Measurements from ENCODE around the gene PGAM2.

The PGAM2 gene

GRCh38 chr7:44103566-44103922 is 38.2 kb upstream of the PGAM2 start:
- peak overlapping the region; percentile 60 for H3K4me3 ChIP-seq (ENCODE audit: low read depth, low read length)
- in situ Hi-C loops (cut with HindIII; ENCODE audit: low sequenced_read_pairs), result no loop called here
- DNase-seq (ENCODE audit: low read depth), result no peak
- TF ChIP-seq CTCF (IDR thresholded peaks at IDR 0.05; ENCODE audit: low read depth, low read length, missing control alignments), result no peak

- H3K4me3 ChIP-seq (ENCODE audit: low read depth, low read length), result no peak overlapping the region
- no peak for DNase-seq (ENCODE audit: low read depth)
- in situ Hi-C loops (cut with HindIII; ENCODE audit: low sequenced_read_pairs), result no loop called here
- TF ChIP-seq CTCF (IDR thresholded peaks at IDR 0.05; ENCODE audit: low read depth, low read length, missing control alignments), result no peak
Measured at GRCh38 chr7:44102846-44103565, 37.6 kb upstream of the PGAM2 start.

- in situ Hi-C loops (cut with HindIII; ENCODE audit: low sequenced_read_pairs), result no loop called here
- H3K4me3 ChIP-seq (ENCODE audit: low read depth, low read length), result no peak overlapping the region
- TF ChIP-seq CTCF (IDR thresholded peaks at IDR 0.05; ENCODE audit: low read depth, low read length, missing control alignments), result no peak
- no peak for DNase-seq (ENCODE audit: low read depth)
Measured at GRCh38 chr7:44101966-44102845, 36.8 kb upstream of the PGAM2 start.

- no peak for DNase-seq (ENCODE audit: low read depth)
- in situ Hi-C loops (cut with HindIII; ENCODE audit: low sequenced_read_pairs), result no loop called here
- no peak overlapping the region for H3K4me3 ChIP-seq (ENCODE audit: low read depth, low read length)
- no peak for TF ChIP-seq CTCF (IDR thresholded peaks at IDR 0.05; ENCODE audit: low read depth, low read length, missing control alignments)
Measured at GRCh38 chr7:44101303-44101965, 36.1 kb upstream of the PGAM2 start.

- peak; percentile 79 for DNase-seq (ENCODE audit: low read depth)
- no peak for TF ChIP-seq CTCF (IDR thresholded peaks at IDR 0.05; ENCODE audit: low read depth, low read length, missing control alignments)
- H3K4me3 ChIP-seq (ENCODE audit: low read depth, low read length), result no peak overlapping the region
- in situ Hi-C loops (cut with HindIII; ENCODE audit: low sequenced_read_pairs), result no loop called here
Measured at GRCh38 chr7:44100458-44101302, 35.3 kb upstream of the PGAM2 start.

- TF ChIP-seq CTCF (IDR thresholded peaks at IDR 0.05; ENCODE audit: low read depth, low read length, missing control alignments), result no peak
- in situ Hi-C loops (cut with HindIII; ENCODE audit: low sequenced_read_pairs), result no loop called here
- no peak overlapping the region for H3K4me3 ChIP-seq (ENCODE audit: low read depth, low read length)
- DNase-seq (ENCODE audit: low read depth), result no peak
Measured at GRCh38 chr7:44099669-44100068, 34.3 kb upstream of the PGAM2 start.
